ENCODE data around the gene RNF213. TPM values are rescaled to one million over a fixed set of nuclear protein-coding genes. Genes with fewer than 3 reads are reported as not detected.

Gene RNF213
- total RNA-seq, 2 donors from 2014 or later: 150 to 174 TPM

DNA sequence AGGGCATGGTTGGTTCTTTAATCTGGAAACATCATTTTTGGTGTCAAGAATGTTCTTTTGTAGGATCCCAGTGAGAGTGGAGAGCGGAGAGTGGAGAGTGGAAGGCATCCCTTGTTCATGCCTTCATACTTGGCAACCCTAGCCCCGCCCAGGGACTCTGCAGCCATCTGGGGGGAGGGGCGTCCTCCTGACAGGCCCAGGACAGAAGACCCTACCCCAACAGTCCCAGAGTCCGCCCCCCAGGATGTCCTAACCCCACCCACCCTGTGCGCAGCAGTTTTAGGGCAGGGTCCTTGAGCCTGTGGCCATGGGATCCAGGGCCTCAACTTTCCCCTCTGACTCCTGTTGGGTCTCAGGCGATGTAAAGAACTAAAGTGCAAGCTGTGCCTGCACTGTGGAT, 36.0 kb upstream of the RNF213 start:
- TF ChIP-seq CTCF (IDR thresholded peaks at IDR 0.05): no peak
- Histone ChIP-seq H3K9me3 (no peaks in the 10 kb centered on the region), H3K27me3 (replicated peaks; ENCODE audit: insufficient read depth) (no peaks in the 10 kb centered on the region), H3K36me3 (peaks cover 22% of the 10 kb centered on the region), H3K4me3 (no peak overlapping the region), H3K27ac (no peak overlapping the region), H3K4me1 (ENCODE audit: control insufficient read depth in 1 of 2, low read depth in 2 of 2) (peaks cover 0 to 30% of the 10 kb centered on the region in 2 donors)
- no peak for ATAC-seq (ENCODE audit: insufficient number of reproducible peaks, low FRiP score, low read depth)
- no peak for DNase-seq (ENCODE audit: low spot score)

DNA sequence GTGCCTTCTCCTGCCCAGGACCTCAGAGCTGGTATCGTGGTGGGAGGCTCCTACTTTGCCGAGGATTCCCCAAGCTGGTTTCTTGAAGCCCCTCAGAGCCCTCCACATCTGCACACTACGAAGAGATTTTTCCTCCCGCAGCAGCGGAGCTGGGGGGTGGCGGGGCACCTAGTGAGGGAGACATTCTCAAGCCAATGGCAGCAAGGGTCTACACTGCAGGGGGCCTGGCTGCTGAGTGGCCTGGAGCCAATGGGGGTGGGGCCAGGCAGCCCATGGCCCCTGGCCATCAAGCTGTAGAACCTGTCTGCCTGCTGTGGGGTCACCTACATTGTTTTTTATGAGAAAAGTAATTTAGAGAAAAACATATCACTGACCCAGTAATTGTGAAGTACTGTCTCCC, 35.4 kb upstream of the RNF213 start:
- TF ChIP-seq CTCF (IDR thresholded peaks at IDR 0.05): no peak
- H3K9me3 ChIP-seq: no peaks in the 10 kb centered on the region
- ATAC-seq (ENCODE audit: insufficient number of reproducible peaks, low FRiP score, low read depth) (no peak), DNase-seq (ENCODE audit: low spot score) (no peak)
- H3K4me1 ChIP-seq (ENCODE audit: control insufficient read depth in 1 of 2, low read depth in 2 of 2): peaks cover 0 to 29% of the 10 kb centered on the region in 2 donors
- no peak overlapping the region for H3K27ac ChIP-seq
- no peaks in the 10 kb centered on the region for H3K27me3 ChIP-seq (replicated peaks; ENCODE audit: insufficient read depth)
- no peak overlapping the region for H3K4me3 ChIP-seq
- H3K36me3 ChIP-seq: peaks cover 22% of the 10 kb centered on the region

GRCh38 chr17:80227156-80227555, 33.5 kb upstream of the RNF213 start:
- DNase-seq (ENCODE audit: low spot score): no peak
- Histone ChIP-seq H3K36me3 (peaks cover 25% of the 10 kb centered on the region), H3K27me3 (replicated peaks; ENCODE audit: insufficient read depth) (no peaks in the 10 kb centered on the region), H3K27ac (no peak overlapping the region), H3K9me3 (peaks cover 2% of the 10 kb centered on the region), H3K4me3 (no peak overlapping the region), H3K4me1 (ENCODE audit: control insufficient read depth in 1 of 2, low read depth in 2 of 2) (peaks cover 0 to 16% of the 10 kb centered on the region in 2 donors)
- no peak for ATAC-seq (ENCODE audit: insufficient number of reproducible peaks, low FRiP score, low read depth)
- no peak for TF ChIP-seq CTCF (IDR thresholded peaks at IDR 0.05)

- peaks cover 30% of the 10 kb centered on the region for H3K36me3 ChIP-seq
- peaks cover 0 to 12% of the 10 kb centered on the region in 2 donors for H3K4me1 ChIP-seq (ENCODE audit: control insufficient read depth in 1 of 2, low read depth in 2 of 2)
- DNase-seq (ENCODE audit: low spot score): no peak
- H3K9me3 ChIP-seq: peaks cover 7% of the 10 kb centered on the region
- no peak for ATAC-seq (ENCODE audit: insufficient number of reproducible peaks, low FRiP score, low read depth)
- H3K4me3 ChIP-seq: no peak overlapping the region
- no peak overlapping the region for H3K27ac ChIP-seq
- H3K27me3 ChIP-seq (replicated peaks; ENCODE audit: insufficient read depth): no peaks in the 10 kb centered on the region
- no peak for TF ChIP-seq CTCF (IDR thresholded peaks at IDR 0.05)
These were observed 33.0 kb upstream of the RNF213 start for GRCh38 chr17:80227666-80228065.

- Histone ChIP-seq H3K27me3 (replicated peaks; ENCODE audit: insufficient read depth) (no peaks in the 10 kb centered on the region), H3K36me3 (peaks cover 39% of the 10 kb centered on the region), H3K4me1 (ENCODE audit: control insufficient read depth in 1 of 2, low read depth in 2 of 2) (peaks cover 0 to 6% of the 10 kb centered on the region in 2 donors), H3K4me3 (no peak overlapping the region), H3K9me3 (peaks cover 12% of the 10 kb centered on the region), H3K27ac (no peak overlapping the region)
- no peak for DNase-seq (ENCODE audit: low spot score)
- TF ChIP-seq CTCF (IDR thresholded peaks at IDR 0.05): no peak
- no peak for ATAC-seq (ENCODE audit: insufficient number of reproducible peaks, low FRiP score, low read depth)
These were observed 32.2 kb upstream of the RNF213 start for GRCh38 chr17:80228477-80228876.
